IMR-90 (cell line): ENCODE measurements around the gene POLR2J. TPM values are rescaled to one million over a fixed set of nuclear protein-coding genes. Genes with fewer than 3 reads are reported as not detected.
A peak's percentile ranks its signal among the peaks of the same experiment; 100 is the strongest.

Experiments used
- ATAC-seq: fragments of 200-7000 bp; cut with Tn5 transposase; 2 replicates; pipeline ENCODE4 v1.9.1; 2020; ENCODE audit warnings: low read depth, mild to moderate bottlenecking, moderate library complexity
- BruUV-seq: library from RNA; stranded (reverse); fragments of 400-500 nt; replicated peaks from 2 replicates; lab custom pipeline; 2021; lab: Mats Ljungman, UMichigan
- CTCF ChIA-PET: fragments of 300-600 bp; formaldehyde crosslinking; extraction: SDS; loops from one replicate; lab custom pipeline; 2021; ENCODE audit warnings: antibody characterized with exemption; lab: Yijun Ruan, JAX
- POLR2A ChIA-PET: fragments of 300-600 bp; sonication (Branson Sonifier 250); formaldehyde crosslinking; loops from one replicate; lab custom pipeline; 2022; ENCODE audit warnings: antibody characterized with exemption; ENCODE audit not compliant: unreplicated experiment; lab: Charles Lee
- DNase-seq: peaks from one replicate; pipeline ENCODE4 v3.0.0; 2013
- H2AFZ ChIP-seq: replicated peaks from 2 replicates; pipeline ENCODE3; 2013; ENCODE audit warnings: low read length, mild to moderate bottlenecking; ENCODE audit not compliant: poor library complexity
- H2AK5ac ChIP-seq: 2 replicates; pipeline ENCODE4 v1.6.1; 2013; ENCODE audit warnings: low read depth, low read length, inconsistent platforms
- H2AK9ac ChIP-seq: replicated peaks from 2 replicates; pipeline ENCODE3; 2013; ENCODE audit warnings: mild to moderate bottlenecking, low read depth, low read length, moderate library complexity; ENCODE audit not compliant: poor library complexity
- H2BK120ac ChIP-seq: 2 replicates; pipeline ENCODE4 v1.6.1; 2013; ENCODE audit warnings: low read depth, low read length, inconsistent platforms
- H2BK15ac ChIP-seq: 3 replicates; pipeline ENCODE4 v1.6.1; 2013; ENCODE audit warnings: low read depth, low read length, inconsistent platforms
- H2BK20ac ChIP-seq: 2 replicates; pipeline ENCODE4 v1.6.1; 2013; ENCODE audit warnings: low read depth, mild to moderate bottlenecking, inconsistent platforms, low read length, moderate library complexity
- H2BK5ac ChIP-seq: 2 replicates; pipeline ENCODE4 v1.6.1; 2013; ENCODE audit warnings: mild to moderate bottlenecking, low read depth, low read length, inconsistent platforms; ENCODE audit not compliant: poor library complexity, severe bottlenecking
- H3K14ac ChIP-seq: replicated peaks from 2 replicates; pipeline ENCODE4 v1.6.1; 2013; ENCODE audit warnings: low read depth, low read length, inconsistent platforms
- H3K18ac ChIP-seq: 2 replicates; pipeline ENCODE4 v1.6.1; 2013; ENCODE audit warnings: low read depth, low read length, control low read depth
- H3K23ac ChIP-seq: 2 replicates; pipeline ENCODE4 v1.6.1; 2013; ENCODE audit warnings: low read depth, low read length, inconsistent platforms
- H3K27ac ChIP-seq: 2 replicates; pipeline ENCODE4 v1.5.1; 2013; ENCODE audit warnings: mild to moderate bottlenecking, control low read depth, low read length; ENCODE audit not compliant: insufficient read depth
- H3K27me3 ChIP-seq: 2 replicates; pipeline ENCODE4 v1.6.1; 2013; ENCODE audit warnings: low read length; ENCODE audit not compliant: control insufficient read depth, insufficient read depth
- H3K36me3 ChIP-seq: 2 replicates; pipeline ENCODE4 v1.6.1; 2013; ENCODE audit warnings: low read length, mixed read lengths; ENCODE audit not compliant: control insufficient read depth, insufficient read depth
- H3K4ac ChIP-seq: 2 replicates; pipeline ENCODE4 v1.6.1; 2013; ENCODE audit warnings: low read depth, low read length, inconsistent platforms
- H3K4me1 ChIP-seq: 2 replicates; pipeline ENCODE4 v1.6.1; 2013; ENCODE audit warnings: low read length, mixed read lengths; ENCODE audit not compliant: control insufficient read depth, insufficient read depth
- H3K4me2 ChIP-seq: 2 replicates; pipeline ENCODE4 v1.6.1; 2013; ENCODE audit warnings: low read depth, mild to moderate bottlenecking, control low read depth, low read length, moderate library complexity
- H3K4me3 ChIP-seq: 2 replicates; pipeline ENCODE4 v1.5.1; 2013; ENCODE audit warnings: low read depth, mild to moderate bottlenecking, control low read depth, low read length, moderate library complexity; ENCODE audit not compliant: insufficient read depth
- H3K56ac ChIP-seq: 2 replicates; pipeline ENCODE4 v1.6.1; 2013; ENCODE audit warnings: low read length, inconsistent platforms; ENCODE audit not compliant: insufficient read depth; ENCODE audit errors: extremely low read depth
- H3K79me1 ChIP-seq, 2 experiments: 2 replicates each; pipeline ENCODE4 v1.6.1; 2013; ENCODE audit warnings: low read length in 2 of 2, inconsistent platforms in 1 of 2, low read depth in 1 of 2
- H3K9ac ChIP-seq: 2 replicates; pipeline ENCODE4 v1.6.1; 2013; ENCODE audit warnings: low read depth, low read length, control low read depth
- H3K9me1 ChIP-seq: 2 replicates; pipeline ENCODE4 v1.6.1; 2013; ENCODE audit warnings: low read length, inconsistent platforms; ENCODE audit not compliant: insufficient read depth
- H3K9me3 ChIP-seq: 2 replicates; pipeline ENCODE4 v1.6.1; 2013; ENCODE audit warnings: low read length; ENCODE audit not compliant: control insufficient read depth, insufficient read depth
- H4K20me1 ChIP-seq: 2 replicates; pipeline ENCODE4 v1.6.1; 2013; ENCODE audit warnings: low read length, inconsistent platforms; ENCODE audit not compliant: insufficient read depth
- H4K5ac ChIP-seq: 2 replicates; pipeline ENCODE4 v1.6.1; 2013; ENCODE audit warnings: mild to moderate bottlenecking, low read depth, low read length, control low read depth
- H4K8ac ChIP-seq, 2 experiments: 2 replicates each; pipeline ENCODE4 v1.6.1; 2013; ENCODE audit warnings: low read depth in 2 of 2, low read length in 2 of 2, control low read depth in 1 of 2, inconsistent platforms in 1 of 2
- H4K91ac ChIP-seq: 2 replicates; pipeline ENCODE4 v1.6.1; 2013; ENCODE audit warnings: low read depth, low read length, inconsistent platforms; ENCODE audit not compliant: insufficient read depth
- CEBPB ChIP-seq: IDR thresholded peaks from 2 replicates; pipeline ENCODE4 v1.6.1; 2012; ENCODE audit warnings: low read depth, low read length, improper control_type of control experiment
- ELK1 ChIP-seq: fragments of 150-350 bp; IDR thresholded peaks from 2 replicates; pipeline ENCODE4 v1.6.1; 2016; ENCODE audit warnings: low read depth, mild to moderate bottlenecking, low read length, moderate library complexity, borderline replicate concordance
- MXI1 ChIP-seq: IDR thresholded peaks from 2 replicates; pipeline ENCODE4 v1.6.1; 2012; ENCODE audit warnings: low read depth, mild to moderate bottlenecking, low read length, moderate library complexity, borderline replicate concordance
- WGBS, 2 experiments: methylation state at CpG; one replicate each; pipeline versions ENCODE4 v1.1.5 to v1.1.7; 2013; ENCODE audit warnings: missing lambda C conversion rate in 2 of 2; ENCODE audit not compliant: insufficient read length in 1 of 2; ENCODE audit errors: extremely low coverage in 2 of 2; 5-methylcytosine and 5-hydroxymethylcytosine counted together
- dilution Hi-C: fragments of 300-500 bp; cut with HindIII; formaldehyde crosslinking; loops from one replicate; pipeline ENCODE4 v1.14.3; 2018; ENCODE audit warnings: low sequenced_read_pairs; ENCODE audit not compliant: unreplicated experiment
- in situ Hi-C: fragments of 300-500 bp; cut with MboI; formaldehyde crosslinking; loops from 3 replicates; pipeline ENCODE4 v1.14.3; 2019; ENCODE audit warnings: low sequenced_read_pairs, inconsistent platforms, mixed read lengths
- intact Hi-C: fragments of 100-400 bp; cut with micrococcal nuclease; formaldehyde crosslinking; loops from 2 replicates; pipeline ENCODE4 v1.10.0; 2022
- polyA plus RNA-seq, 3 experiments: library from polyadenylated mRNA; depleted of rRNA; stranded (reverse); fragments of >200 nt; gene quantifications; 2 replicates each; pipeline ENCODE4 v1.2.3, GENCODE V29; 2012; ENCODE audit warnings: low replicate concordance in 1 of 3
- total RNA-seq: library from RNA; depleted of rRNA; stranded (reverse); fragments of >200 nt; gene quantifications from 2 replicates; pipeline ENCODE4 v1.2.3, GENCODE V29; 2012

The POLR2J gene
- total and polyA plus RNA-seq, 2 of the 4 experiments (the other 2 are of a cell fraction): 20.8 to 92.6 TPM

- Histone ChIP-seq H4K20me1 (peaks cover 6% of the 10 kb centered on the region), H3K9me3 (no peaks in the 10 kb centered on the region), H3K4me1 (peaks cover 6% of the 10 kb centered on the region), H2AK5ac (no peak overlapping the region), H3K9me1 (peaks cover 14% of the 10 kb centered on the region), H3K4me3 (no peak overlapping the region), H2BK120ac (no peak overlapping the region), H2BK5ac (no peak overlapping the region), H4K8ac (no peak overlapping the region), H3K36me3 (peaks cover 20% of the 10 kb centered on the region), H2BK20ac (no peak overlapping the region), H3K18ac (no peak overlapping the region), H3K27me3 (no peaks in the 10 kb centered on the region), H3K27ac (no peak overlapping the region), H3K9ac (no peak overlapping the region), H2BK15ac (no peak overlapping the region), H3K56ac (no peak overlapping the region), H4K5ac (no peak overlapping the region), H3K14ac (no peak overlapping the region), H2AK9ac (peak overlapping the region; percentile 60), H3K4ac (peak overlapping the region; percentile 27; the same call in 1 of the 2 replicates), H3K23ac (peak overlapping the region; percentile 85), H3K4me2 (no peak overlapping the region; the same call in 1 of the 2 replicates), H3K79me1 (peaks cover 25 to 58% of the 10 kb centered on the region in 2 experiments), H4K91ac (no peak overlapping the region), H2AFZ (peak overlapping the region; percentile 33)
- intact Hi-C loops: no loop called here
- ChIA-PET POLR2A (no interaction called here), CTCF (no interaction called here)
- DNase-seq (no peak), ATAC-seq (no peak)
- in situ Hi-C loops: no loop called here
- dilution Hi-C loops: no loop called here
- TF ChIP-seq CEBPB (no peak), MXI1 (no peak), ELK1 (no peak)
- no TSS peak for BruUV-seq
- 100% methylated on average over 2 of the region's 7 CpGs; no CpG with 5 or more reads in 1 of the 2 experiments for WGBS, 2 experiments
Measured at GRCh38 chr7:102466097-102466496, 12.6 kb downstream of the POLR2J start.
